ENCODE measurements around the gene PRKCZ. TPM values are rescaled to one million over a fixed set of nuclear protein-coding genes. Genes with fewer than 3 reads are reported as not detected.
A peak's percentile ranks its signal among the peaks of the same experiment; 100 is the strongest.

Gene PRKCZ
- total RNA-seq (10 to 100 TPM; 32.5 to 40.7 TPM), polyA plus RNA-seq (10 to 100 TPM; 13.5 TPM)

GRCh38 chr1:2049718-2050431 is at the start of gene PRKCZ:
PRKCZ (plus strand) TSS chr1:2050411; CDS start chr1:2050631, 220 bp downstream.
- POLR2A ChIA-PET (ENCODE audit: partially characterized antibody), result interaction anchor here (0.6 kb wide), 1 partner anchor 139 kb away, joined by 3 read pairs; no protein-coding TSS in a partner anchor

GRCh38 chr1:2000432-2000831 is 49.8 kb upstream of the PRKCZ start:
- Histone ChIP-seq H3K9me3 (ENCODE audit: control insufficient read depth in 1 of 2, low read length in 2 of 2) (no peaks in the 10 kb centered on the region), H3K27me3 (ENCODE audit: insufficient read depth, low read length) (peaks cover 4% of the 10 kb centered on the region), H3K27ac (ENCODE audit: low read depth, low read length) (no peak overlapping the region), H3K36me3 (ENCODE audit: insufficient read depth, low read length) (no peaks in the 10 kb centered on the region), H3K4me1 (ENCODE audit: insufficient read depth, low read length) (peaks cover 4% of the 10 kb centered on the region), H3K4me3 (ENCODE audit: low read length in 2 of 2) (no peak overlapping the region)
- no peak overlapping the region for H3K4me3 Mint-ChIP-seq
- peaks cover 3 to 6% (median 4%) of the 10 kb centered on the region in 4 donors for H3K4me1 Mint-ChIP-seq
- intact Hi-C loops (cut with micrococcal nuclease), result no loop called here
- no peak overlapping the region for H3K27ac Mint-ChIP-seq
- no peak for DNase-seq
- POLR2A ChIA-PET (ENCODE audit: partially characterized antibody), result no interaction called here
- H3K9me3 Mint-ChIP-seq, result peaks cover 0 to 2% (median 0%) of the 10 kb centered on the region in 8 donors
- CTCF ChIA-PET (ENCODE audit: partially characterized antibody), result interaction anchor here (1.8 kb wide), 1 partner anchor 43 kb away, joined by 4 read pairs; no protein-coding TSS in a partner anchor
- H3K36me3 Mint-ChIP-seq, result no peaks in the 10 kb centered on the region
- H3K27me3 Mint-ChIP-seq, result peaks cover 30 to 43% of the 10 kb centered on the region in 2 donors

More at GRCh38 chr1:2049718-2050431, at the start of gene PRKCZ:
- Mint-ChIP-seq H3K27ac (peak within 1 kb of the TSS; percentile 4 to 86 (median 48)), H3K36me3 (peaks cover 0 to 4% of the 10 kb centered on the region in 2 donors), H3K9me3 (no peaks in the 10 kb centered on the region), H3K4me1 (peaks cover 8 to 46% (median 17%) of the 10 kb centered on the region in 4 donors), H3K4me3 (peak within 1 kb of the TSS; percentile 73 to 86 (median 84)), H3K27me3 (peaks cover 0 to 4% of the 10 kb centered on the region in 2 donors)
- H3K27ac ChIP-seq (ENCODE audit: low read depth, low read length), result peak within 1 kb of the TSS; percentile 66
- H3K4me3 ChIP-seq (ENCODE audit: low read length in 2 of 2), result peak within 1 kb of the TSS; percentile 57 to 68
- no peaks in the 10 kb centered on the region for H3K27me3 ChIP-seq (ENCODE audit: insufficient read depth, low read length)
- peaks cover 28% of the 10 kb centered on the region for H3K4me1 ChIP-seq (ENCODE audit: insufficient read depth, low read length)
- intact Hi-C loops (cut with micrococcal nuclease), result loop anchor here (1.0 kb wide), 1 partner anchor 83 kb away; no protein-coding TSS in a partner anchor
- CTCF ChIA-PET (ENCODE audit: partially characterized antibody), result no interaction called here
- H3K9me3 ChIP-seq (ENCODE audit: control insufficient read depth in 1 of 2, low read length in 2 of 2), result no peaks in the 10 kb centered on the region
- H3K36me3 ChIP-seq (ENCODE audit: insufficient read depth, low read length), result no peaks in the 10 kb centered on the region
- peak; percentile 92 to 95 (median 93) for DNase-seq

GRCh38 chr1:2000850-2001249 is 49.4 kb upstream of the PRKCZ start:
- Mint-ChIP-seq H3K9me3 (peaks cover 0 to 2% (median 0%) of the 10 kb centered on the region in 8 donors), H3K27ac (no peak overlapping the region), H3K4me3 (no peak overlapping the region), H3K4me1 (peaks cover 3 to 6% (median 4%) of the 10 kb centered on the region in 4 donors), H3K36me3 (no peaks in the 10 kb centered on the region), H3K27me3 (peaks cover 31 to 46% of the 10 kb centered on the region in 2 donors)
- CTCF ChIA-PET (ENCODE audit: partially characterized antibody), result no interaction called here
- H3K27ac ChIP-seq (ENCODE audit: low read depth, low read length), result no peak overlapping the region
- H3K4me1 ChIP-seq (ENCODE audit: insufficient read depth, low read length), result peaks cover 4% of the 10 kb centered on the region
- POLR2A ChIA-PET (ENCODE audit: partially characterized antibody), result no interaction called here
- H3K27me3 ChIP-seq (ENCODE audit: insufficient read depth, low read length), result peaks cover 4% of the 10 kb centered on the region
- H3K36me3 ChIP-seq (ENCODE audit: insufficient read depth, low read length), result no peaks in the 10 kb centered on the region
- intact Hi-C loops (cut with micrococcal nuclease), result no loop called here
- no peak for DNase-seq
- no peak overlapping the region for H3K4me3 ChIP-seq (ENCODE audit: low read length in 2 of 2)
- H3K9me3 ChIP-seq (ENCODE audit: control insufficient read depth in 1 of 2, low read length in 2 of 2), result no peaks in the 10 kb centered on the region

- Mint-ChIP-seq H3K4me1 (no peaks in the 10 kb centered on the region), H3K9me3 (peaks cover 0 to 2% (median 0%) of the 10 kb centered on the region in 8 donors), H3K36me3 (no peaks in the 10 kb centered on the region), H3K27ac (no peak overlapping the region), H3K4me3 (no peak overlapping the region), H3K27me3 (peaks cover 31 to 44% of the 10 kb centered on the region in 2 donors)
- ChIA-PET CTCF (ENCODE audit: partially characterized antibody) (no interaction called here), POLR2A (ENCODE audit: partially characterized antibody) (no interaction called here)
- peaks cover 4% of the 10 kb centered on the region for H3K27me3 ChIP-seq (ENCODE audit: insufficient read depth, low read length)
- H3K4me3 ChIP-seq (ENCODE audit: low read length in 2 of 2), result no peak overlapping the region
- H3K36me3 ChIP-seq (ENCODE audit: insufficient read depth, low read length), result no peaks in the 10 kb centered on the region
- H3K9me3 ChIP-seq (ENCODE audit: control insufficient read depth in 1 of 2, low read length in 2 of 2), result no peaks in the 10 kb centered on the region
- no peak overlapping the region for H3K27ac ChIP-seq (ENCODE audit: low read depth, low read length)
- intact Hi-C loops (cut with micrococcal nuclease), result no loop called here
- no peaks in the 10 kb centered on the region for H3K4me1 ChIP-seq (ENCODE audit: insufficient read depth, low read length)
- no peak for DNase-seq
Measured at GRCh38 chr1:2001773-2002411, 48.3 kb upstream of the PRKCZ start.

DNA sequence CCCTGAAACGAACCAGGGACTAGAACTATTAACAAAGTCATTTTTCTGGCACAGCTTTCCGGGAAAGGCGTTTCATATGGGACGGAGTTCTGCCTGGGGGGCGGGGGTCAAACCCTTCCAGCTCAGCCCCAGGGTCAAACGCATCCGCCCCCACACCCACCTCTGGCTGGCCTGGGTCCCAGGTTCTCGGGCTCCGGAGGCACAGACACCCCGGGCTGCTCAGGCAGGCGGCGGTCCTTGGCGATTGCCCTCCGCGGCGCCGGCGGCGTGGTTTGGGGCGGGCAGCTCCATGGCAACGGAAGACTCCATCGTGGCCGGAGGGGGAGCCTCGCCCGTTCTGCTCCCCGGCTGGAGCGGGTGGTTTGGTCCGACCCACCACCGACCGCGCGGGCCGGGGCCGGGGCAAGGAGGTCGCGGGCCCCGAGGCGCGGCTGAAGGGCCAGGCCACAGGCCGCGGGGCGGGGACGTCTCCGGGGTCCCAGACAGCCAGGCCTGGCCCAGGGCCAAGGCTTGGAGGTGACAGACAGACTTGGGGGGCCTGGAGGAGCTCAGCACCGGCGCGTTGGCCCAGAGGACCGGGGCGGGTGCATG is 46.6 kb upstream of the PRKCZ start, which contains the start of gene CFAP74:
Gene CFAP74 (minus strand): TSS at position 246 of the 591 bp plus-strand sequence. CDS start 12,830 bp downstream, outside the sequence.
- Mint-ChIP-seq H3K27me3 (peaks cover 31 to 40% of the 10 kb centered on the region in 2 donors), H3K27ac (no peak within 1 kb of the TSS), H3K36me3 (no peaks in the 10 kb centered on the region), H3K9me3 (peaks cover 0 to 2% (median 0%) of the 10 kb centered on the region in 8 donors), H3K4me1 (no peaks in the 10 kb centered on the region), H3K4me3 (peak within 1 kb of the TSS in 1 of 8 donors; percentile 31)
- Histone ChIP-seq H3K27me3 (ENCODE audit: insufficient read depth, low read length) (peaks cover 4% of the 10 kb centered on the region), H3K4me3 (ENCODE audit: low read length in 2 of 2) (no peak within 1 kb of the TSS), H3K36me3 (ENCODE audit: insufficient read depth, low read length) (no peaks in the 10 kb centered on the region), H3K4me1 (ENCODE audit: insufficient read depth, low read length) (no peaks in the 10 kb centered on the region), H3K9me3 (ENCODE audit: control insufficient read depth in 1 of 2, low read length in 2 of 2) (no peaks in the 10 kb centered on the region), H3K27ac (ENCODE audit: low read depth, low read length) (no peak within 1 kb of the TSS)
- DNase-seq, result no peak
- intact Hi-C loops (cut with micrococcal nuclease), result no loop called here
- ChIA-PET POLR2A (ENCODE audit: partially characterized antibody) (no interaction called here), CTCF (ENCODE audit: partially characterized antibody) (no interaction called here)

DNA sequence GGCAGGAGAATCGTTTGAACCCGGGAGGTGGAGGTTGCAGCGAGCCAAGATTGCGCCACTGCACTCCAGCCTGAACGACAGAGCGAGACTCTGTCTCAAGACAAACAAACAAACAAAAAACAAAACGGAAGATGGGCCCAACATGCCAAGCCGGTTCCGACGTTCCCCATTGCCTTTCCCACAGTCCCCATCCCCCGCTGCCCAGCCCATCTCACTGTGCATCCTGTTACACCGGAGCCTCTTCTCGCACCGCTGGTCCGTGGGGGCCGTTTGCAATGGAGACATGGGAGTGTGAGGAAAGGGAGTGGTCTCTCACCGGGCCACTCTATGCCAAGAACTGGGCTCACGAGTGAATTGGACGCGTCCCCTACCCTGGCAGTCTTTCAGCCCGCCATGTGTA is 45.4 kb upstream of the PRKCZ start:
- no peaks in the 10 kb centered on the region for H3K36me3 ChIP-seq (ENCODE audit: insufficient read depth, low read length)
- no peak overlapping the region for H3K4me3 Mint-ChIP-seq
- ChIA-PET POLR2A (ENCODE audit: partially characterized antibody) (no interaction called here), CTCF (ENCODE audit: partially characterized antibody) (no interaction called here)
- no peaks in the 10 kb centered on the region for H3K36me3 Mint-ChIP-seq
- peaks cover 30 to 35% of the 10 kb centered on the region in 2 donors for H3K27me3 Mint-ChIP-seq
- no peaks in the 10 kb centered on the region for H3K9me3 ChIP-seq (ENCODE audit: control insufficient read depth in 1 of 2, low read length in 2 of 2)
- no peak overlapping the region for H3K27ac ChIP-seq (ENCODE audit: low read depth, low read length)
- peaks cover 4% of the 10 kb centered on the region for H3K27me3 ChIP-seq (ENCODE audit: insufficient read depth, low read length)
- H3K4me1 ChIP-seq (ENCODE audit: insufficient read depth, low read length), result no peaks in the 10 kb centered on the region
- no peak for DNase-seq
- intact Hi-C loops (cut with micrococcal nuclease), result no loop called here
- H3K4me3 ChIP-seq (ENCODE audit: low read length in 2 of 2), result no peak overlapping the region
- H3K4me1 Mint-ChIP-seq, result no peaks in the 10 kb centered on the region
- no peak overlapping the region for H3K27ac Mint-ChIP-seq
- peaks cover 0 to 2% (median 0%) of the 10 kb centered on the region in 8 donors for H3K9me3 Mint-ChIP-seq

Measured in CD4-positive, alpha-beta memory T cell (primary cell).